HepG2 (cell line): ENCODE results near the gene RBM44. TPM values are rescaled to one million over a fixed set of nuclear protein-coding genes. Genes with fewer than 3 reads are reported as not detected.

Experiments used
- ARHGAP35 ChIP-seq: sonication (generic); formaldehyde crosslinking; IDR thresholded peaks from 2 replicates; pipeline ENCODE4 v1.9.0; 2022; ENCODE audit warnings: mild to moderate bottlenecking, inconsistent platforms, moderate library complexity, missing genetic modification reagents, borderline replicate concordance
- FOSL1 ChIP-seq: sonication (generic); formaldehyde crosslinking; IDR thresholded peaks from 2 replicates; pipeline ENCODE4 v1.9.0; 2021; ENCODE audit warnings: missing genetic modification reagents, borderline replicate concordance
- MIER3 ChIP-seq: IDR thresholded peaks from 2 replicates; pipeline ENCODE4 v1.6.1; 2016; ENCODE audit warnings: missing compliant biosample characterization, borderline replicate concordance
- MZF1 ChIP-seq: sonication (generic); formaldehyde crosslinking; IDR thresholded peaks from 2 replicates; pipeline ENCODE4 v1.8.1; 2023; ENCODE audit warnings: mild to moderate bottlenecking, missing genetic modification reagents, borderline replicate concordance
- PITX1 ChIP-seq: sonication (generic); formaldehyde crosslinking; IDR thresholded peaks from 2 replicates; pipeline ENCODE4 v1.5.1; 2020; ENCODE audit warnings: mild to moderate bottlenecking, missing genetic modification reagents
- RAD21 ChIP-seq: fragments of 450-650 bp; formaldehyde crosslinking; IDR thresholded peaks from 2 replicates; pipeline ENCODE4 v1.5.0; 2020; ENCODE audit warnings: mild to moderate bottlenecking
- TRIM24 ChIP-seq: sonication (generic); formaldehyde crosslinking; IDR thresholded peaks from 2 replicates; pipeline ENCODE4 v1.8.0; 2022; ENCODE audit warnings: mild to moderate bottlenecking, missing genetic modification reagents
- ZNF292 ChIP-seq: sonication (generic); formaldehyde crosslinking; IDR thresholded peaks from 2 replicates; pipeline ENCODE4 v1.8.1; 2022; ENCODE audit warnings: mild to moderate bottlenecking, low read depth, missing genetic modification reagents, borderline replicate concordance
- ZNF431 ChIP-seq: sonication (generic); formaldehyde crosslinking; IDR thresholded peaks from 2 replicates; pipeline ENCODE4 v1.9.0; 2022; ENCODE audit warnings: missing genetic modification reagents, low read depth, mild to moderate bottlenecking, borderline replicate concordance
- ZNF589 ChIP-seq: sonication (generic); formaldehyde crosslinking; conservative IDR thresholded peaks from 2 replicates; pipeline ENCODE4 v1.8.0; 2022; ENCODE audit warnings: mild to moderate bottlenecking, moderate library complexity, missing genetic modification reagents
- ZNF616 ChIP-seq: sonication (generic); formaldehyde crosslinking; IDR thresholded peaks from 2 replicates; pipeline ENCODE4 v1.5.0; 2020; ENCODE audit warnings: low read depth, mild to moderate bottlenecking, missing genetic modification reagents
- polyA plus RNA-seq, 8 experiments: library from polyadenylated mRNA; depleted of rRNA in 3 of 8; stranded (reverse) in 7 of 8; unstranded in 1 of 8; fragments of >200 nt; fragmentation: Illumina TruSeq in 4 of 8; extraction: Trizol in 4 of 8; gene quantifications; 2 replicates each; pipeline versions ENCODE4 v1.2.1 to v1.2.3, GENCODE V29; 2011 to 2016; ENCODE audit warnings: low read depth in 4 of 8, missing spikeins in 1 of 8, mixed read lengths in 1 of 8; ENCODE audit not compliant: insufficient read depth in 1 of 8
- total RNA-seq, 5 experiments: library from RNA; depleted of rRNA; stranded (reverse); fragments of >200 nt; fragmentation: Illumina TruSeq; extraction: Trizol; gene quantifications; 2 replicates each; pipeline ENCODE4 v1.2.3, GENCODE V29; 2016; ENCODE audit warnings: low read depth in 1 of 5
- TF ChIP-seq, protein P1 (sequence below): sonication (generic); formaldehyde crosslinking; IDR thresholded peaks from 2 replicates; pipeline ENCODE4 v1.4.0; 2020; ENCODE audit warnings: missing genetic modification reagents
- TF ChIP-seq, protein P2 (sequence below): conservative IDR thresholded peaks from 2 replicates; pipeline ENCODE4 v1.6.1; 2018; ENCODE audit warnings: missing genetic modification reagents
- TF ChIP-seq, protein P3 (sequence below): sonication (generic); formaldehyde crosslinking; IDR thresholded peaks from 2 replicates; pipeline ENCODE4 v1.8.0; 2022; ENCODE audit warnings: missing genetic modification reagents, low read depth, mild to moderate bottlenecking, borderline replicate concordance
- TF ChIP-seq, protein P4 (sequence below), 2 experiments: fragments of 450-650 bp in 1 of 2; sonication (generic) in 1 of 2; formaldehyde crosslinking in 1 of 2; IDR thresholded peaks; 2 replicates each; pipeline versions ENCODE4 v1.6.1 to v1.8.0; 2016 to 2022; ENCODE audit warnings: antibody characterized with exemption in 1 of 2, mild to moderate bottlenecking in 1 of 2, missing genetic modification reagents in 1 of 2

RBM44 gene
- total and polyA plus RNA-seq, 2 of the 13 experiments (the other 11 are each of a cell fraction or from before 2014, with no cell fraction given), result 0.13 to 0.50 TPM

DNA sequence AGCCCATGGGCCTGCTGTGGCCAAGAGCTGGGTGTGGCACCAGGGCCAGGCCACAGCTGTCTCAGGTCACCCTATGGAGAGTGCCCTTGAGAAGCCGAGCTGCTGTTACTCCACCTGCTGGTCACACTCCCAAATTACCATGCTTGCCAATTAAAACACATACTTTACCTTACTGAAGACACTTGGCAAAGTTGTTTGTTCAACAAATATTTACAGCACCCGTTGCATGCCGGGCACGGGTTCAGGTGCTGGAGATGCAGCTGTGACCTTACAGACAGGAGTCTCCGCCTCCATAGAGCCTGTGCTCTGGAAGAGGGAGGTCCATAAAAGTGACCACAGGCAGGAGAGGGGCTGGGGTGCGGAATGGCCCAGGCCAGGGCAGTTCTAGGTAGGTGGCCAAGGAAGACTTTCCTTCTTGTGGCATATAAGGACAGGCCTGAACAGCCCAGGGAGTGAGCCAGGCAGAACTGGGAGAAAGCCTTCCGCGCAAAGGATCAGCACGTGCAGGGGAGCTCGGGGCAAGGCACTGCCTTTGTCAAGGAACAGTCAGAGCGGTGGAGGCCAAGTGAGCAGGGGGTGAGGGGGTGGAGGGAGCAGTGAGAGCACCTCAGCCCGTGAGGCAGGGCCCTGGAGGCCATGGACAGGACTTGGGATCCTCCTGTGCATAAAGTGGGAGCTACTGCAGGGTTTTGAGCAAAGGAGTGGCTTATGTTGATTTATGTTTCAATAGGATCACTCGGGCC lies 23.6 kb upstream of the RBM44 start (continued):
- TF ChIP-seq ZNF616 (CRISPR knock-in tag), result no peak
- TF ChIP-seq MZF1, result 0 out of 2 replicates have a peak, but pooled peaks have one; percentile 20
- TF ChIP-seq, protein P1, sequence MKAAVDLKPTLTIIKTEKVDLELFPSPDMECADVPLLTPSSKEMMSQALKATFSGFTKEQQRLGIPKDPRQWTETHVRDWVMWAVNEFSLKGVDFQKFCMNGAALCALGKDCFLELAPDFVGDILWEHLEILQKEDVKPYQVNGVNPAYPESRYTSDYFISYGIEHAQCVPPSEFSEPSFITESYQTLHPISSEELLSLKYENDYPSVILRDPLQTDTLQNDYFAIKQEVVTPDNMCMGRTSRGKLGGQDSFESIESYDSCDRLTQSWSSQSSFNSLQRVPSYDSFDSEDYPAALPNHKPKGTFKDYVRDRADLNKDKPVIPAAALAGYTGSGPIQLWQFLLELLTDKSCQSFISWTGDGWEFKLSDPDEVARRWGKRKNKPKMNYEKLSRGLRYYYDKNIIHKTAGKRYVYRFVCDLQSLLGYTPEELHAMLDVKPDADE, result no peak
- peak; percentile 35; the same call in 1 of the 2 replicates for TF ChIP-seq ZNF292 (CRISPR knock-in tag)
- no peak for TF ChIP-seq FOSL1 (CRISPR knock-in tag)
- no peak for TF ChIP-seq ZNF431 (CRISPR knock-in tag)
- TF ChIP-seq, protein P2, sequence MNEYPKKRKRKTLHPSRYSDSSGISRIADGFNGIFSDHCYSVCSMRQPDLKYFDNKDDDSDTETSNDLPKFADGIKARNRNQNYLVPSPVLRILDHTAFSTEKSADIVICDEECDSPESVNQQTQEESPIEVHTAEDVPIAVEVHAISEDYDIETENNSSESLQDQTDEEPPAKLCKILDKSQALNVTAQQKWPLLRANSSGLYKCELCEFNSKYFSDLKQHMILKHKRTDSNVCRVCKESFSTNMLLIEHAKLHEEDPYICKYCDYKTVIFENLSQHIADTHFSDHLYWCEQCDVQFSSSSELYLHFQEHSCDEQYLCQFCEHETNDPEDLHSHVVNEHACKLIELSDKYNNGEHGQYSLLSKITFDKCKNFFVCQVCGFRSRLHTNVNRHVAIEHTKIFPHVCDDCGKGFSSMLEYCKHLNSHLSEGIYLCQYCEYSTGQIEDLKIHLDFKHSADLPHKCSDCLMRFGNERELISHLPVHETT (CRISPR knock-in tag), result no peak
- TF ChIP-seq PITX1 (CRISPR knock-in tag), result peak; percentile 79; the same call in 1 of the 2 replicates
- TF ChIP-seq MIER3 (CRISPR knock-in tag), result no peak
- TF ChIP-seq, protein P3, sequence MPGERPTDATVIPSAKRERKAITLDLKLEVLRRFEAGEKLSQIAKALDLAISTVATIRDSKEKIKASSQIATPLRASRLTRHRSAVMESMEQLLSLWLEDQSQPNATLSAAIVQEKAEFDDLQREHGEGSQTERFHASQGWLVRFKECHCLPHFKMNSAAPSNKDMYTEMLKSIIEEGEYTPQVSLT (CRISPR knock-in tag), result no peak
- no peak for TF ChIP-seq TRIM24 (CRISPR knock-in tag)
- no peak for TF ChIP-seq ARHGAP35 (CRISPR knock-in tag)
- TF ChIP-seq, protein P4, sequence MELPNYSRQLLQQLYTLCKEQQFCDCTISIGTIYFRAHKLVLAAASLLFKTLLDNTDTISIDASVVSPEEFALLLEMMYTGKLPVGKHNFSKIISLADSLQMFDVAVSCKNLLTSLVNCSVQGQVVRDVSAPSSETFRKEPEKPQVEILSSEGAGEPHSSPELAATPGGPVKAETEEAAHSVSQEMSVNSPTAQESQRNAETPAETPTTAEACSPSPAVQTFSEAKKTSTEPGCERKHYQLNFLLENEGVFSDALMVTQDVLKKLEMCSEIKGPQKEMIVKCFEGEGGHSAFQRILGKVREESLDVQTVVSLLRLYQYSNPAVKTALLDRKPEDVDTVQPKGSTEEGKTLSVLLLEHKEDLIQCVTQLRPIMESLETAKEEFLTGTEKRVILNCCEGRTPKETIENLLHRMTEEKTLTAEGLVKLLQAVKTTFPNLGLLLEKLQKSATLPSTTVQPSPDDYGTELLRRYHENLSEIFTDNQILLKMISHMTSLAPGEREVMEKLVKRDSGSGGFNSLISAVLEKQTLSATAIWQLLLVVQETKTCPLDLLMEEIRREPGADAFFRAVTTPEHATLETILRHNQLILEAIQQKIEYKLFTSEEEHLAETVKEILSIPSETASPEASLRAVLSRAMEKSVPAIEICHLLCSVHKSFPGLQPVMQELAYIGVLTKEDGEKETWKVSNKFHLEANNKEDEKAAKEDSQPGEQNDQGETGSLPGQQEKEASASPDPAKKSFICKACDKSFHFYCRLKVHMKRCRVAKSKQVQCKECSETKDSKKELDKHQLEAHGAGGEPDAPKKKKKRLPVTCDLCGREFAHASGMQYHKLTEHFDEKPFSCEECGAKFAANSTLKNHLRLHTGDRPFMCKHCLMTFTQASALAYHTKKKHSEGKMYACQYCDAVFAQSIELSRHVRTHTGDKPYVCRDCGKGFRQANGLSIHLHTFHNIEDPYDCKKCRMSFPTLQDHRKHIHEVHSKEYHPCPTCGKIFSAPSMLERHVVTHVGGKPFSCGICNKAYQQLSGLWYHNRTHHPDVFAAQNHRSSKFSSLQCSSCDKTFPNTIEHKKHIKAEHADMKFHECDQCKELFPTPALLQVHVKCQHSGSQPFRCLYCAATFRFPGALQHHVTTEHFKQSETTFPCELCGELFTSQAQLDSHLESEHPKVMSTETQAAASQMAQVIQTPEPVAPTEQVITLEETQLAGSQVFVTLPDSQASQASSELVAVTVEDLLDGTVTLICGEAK (IDR thresholded peaks at IDR 0.05), result no peak
- TF ChIP-seq, protein P4 (CRISPR knock-in tag; IDR thresholded peaks at IDR 0.05), result no peak
- TF ChIP-seq ZNF589 (CRISPR knock-in tag), result no peak
- peak; percentile 78 for TF ChIP-seq RAD21
